Posterior cingulate gyrus (tissue), 11 donors: ENCODE measurements around the gene MACC1.
"Not testable (repeated sequence)": the region's sequence is repeated elsewhere in the genome, so short reads cannot be mapped to it uniquely, and the experiment has no call there.

Experiments
- DNase-seq, 10 donors: peaks; one replicate each; pipeline versions ENCODE4 v3.0.0 to v3.0.0-alpha.2; 2020 to 2021; ENCODE audit warnings: mixed read lengths in 3 of 10
- intact Hi-C: fragments of 100-400 bp; cut with DNase I; formaldehyde crosslinking; loops from one replicate; pipeline ENCODE4 v1.15.1; 2023

Gene MACC1

DNA sequence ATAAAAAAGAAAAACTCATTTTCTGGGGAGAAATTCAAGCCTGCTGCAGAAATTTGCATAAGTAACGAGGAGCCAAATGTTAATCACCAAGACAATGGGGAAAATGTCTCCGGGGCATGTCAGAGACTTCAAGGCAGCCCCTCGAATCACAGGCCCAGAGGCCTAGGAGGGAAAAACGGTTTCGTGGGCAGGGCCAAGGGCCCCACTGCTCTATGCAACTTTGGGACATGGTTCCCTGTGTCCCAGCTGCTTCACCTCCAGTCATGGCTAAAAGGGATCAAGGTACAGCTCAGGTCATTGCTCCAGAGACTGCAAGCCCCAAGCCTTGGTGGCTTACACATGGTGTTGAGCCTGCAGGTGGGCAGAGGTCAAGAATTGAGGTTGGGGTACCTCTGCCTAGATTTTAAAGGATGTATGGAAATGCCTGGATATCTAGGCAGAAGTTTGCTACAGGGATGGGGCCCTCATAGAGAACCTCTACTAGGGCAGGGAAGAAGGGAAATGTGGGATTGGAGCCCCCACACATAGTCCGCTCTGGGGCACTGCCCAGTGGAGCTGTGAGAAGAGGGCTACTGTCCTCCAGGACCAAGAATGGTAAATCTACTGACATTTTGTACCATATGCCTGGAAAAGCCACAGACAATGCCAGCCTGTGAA, 8.4 kb downstream of the MACC1 start:
- intact Hi-C loops = no loop called here
- no peak for DNase-seq

- intact Hi-C loops, DNase-seq: not testable (repeated sequence)
Measured at GRCh38 chr7:20207811-20208210, 9.4 kb downstream of the MACC1 start.

GRCh38 chr7:20206104-20206896, 10.9 kb downstream of the MACC1 start:
- no peak for DNase-seq
- intact Hi-C loops = no loop called here

DNA sequence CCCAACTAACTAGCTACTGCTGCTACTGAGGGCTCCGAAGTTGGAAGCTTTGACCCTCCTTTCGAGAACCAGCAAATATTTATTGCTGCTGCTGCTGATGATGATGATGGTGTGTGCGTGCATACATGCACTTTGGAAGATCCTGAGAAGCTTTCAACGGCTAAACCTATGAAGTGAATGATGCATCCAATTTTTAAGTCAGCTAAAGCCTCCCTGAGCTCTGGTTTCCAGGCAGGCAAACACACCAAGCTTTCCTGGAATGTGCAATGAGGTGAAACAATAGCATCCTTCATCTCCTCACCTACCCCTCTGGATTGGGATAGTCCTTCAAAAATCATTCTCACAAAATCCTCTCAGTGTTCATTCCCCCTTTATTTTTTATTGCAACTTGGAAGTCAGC, 13.9 kb downstream of the MACC1 start:
- intact Hi-C loops = no loop called here
- DNase-seq = no peak

- no peak for DNase-seq
- intact Hi-C loops = no loop called here
Measured at GRCh38 chr7:20201380-20201779, 15.8 kb downstream of the MACC1 start.

GRCh38 chr7:20200971-20201370, 16.2 kb downstream of the MACC1 start:
- no peak for DNase-seq
- intact Hi-C loops = no loop called here

DNA sequence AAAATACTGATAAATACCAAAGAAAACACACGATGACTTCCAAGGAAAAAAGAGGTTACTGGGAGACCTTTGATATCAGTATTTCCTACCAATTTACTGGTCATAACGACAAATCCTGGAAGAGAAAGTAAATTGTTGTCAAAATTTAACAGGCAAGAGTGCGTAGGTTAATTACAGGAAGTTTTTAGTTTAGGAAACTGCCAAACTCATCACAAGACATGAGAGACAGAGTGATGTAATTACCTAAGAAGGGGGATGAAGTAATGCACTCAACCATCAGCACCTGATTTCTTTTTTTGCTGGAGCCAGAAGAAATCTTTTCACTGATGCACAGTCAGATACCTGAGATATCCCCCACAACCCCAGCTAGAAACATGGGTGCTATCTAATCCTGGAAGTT, 16.8 kb downstream of the MACC1 start:
- intact Hi-C loops = no loop called here
- DNase-seq = no peak

DNA sequence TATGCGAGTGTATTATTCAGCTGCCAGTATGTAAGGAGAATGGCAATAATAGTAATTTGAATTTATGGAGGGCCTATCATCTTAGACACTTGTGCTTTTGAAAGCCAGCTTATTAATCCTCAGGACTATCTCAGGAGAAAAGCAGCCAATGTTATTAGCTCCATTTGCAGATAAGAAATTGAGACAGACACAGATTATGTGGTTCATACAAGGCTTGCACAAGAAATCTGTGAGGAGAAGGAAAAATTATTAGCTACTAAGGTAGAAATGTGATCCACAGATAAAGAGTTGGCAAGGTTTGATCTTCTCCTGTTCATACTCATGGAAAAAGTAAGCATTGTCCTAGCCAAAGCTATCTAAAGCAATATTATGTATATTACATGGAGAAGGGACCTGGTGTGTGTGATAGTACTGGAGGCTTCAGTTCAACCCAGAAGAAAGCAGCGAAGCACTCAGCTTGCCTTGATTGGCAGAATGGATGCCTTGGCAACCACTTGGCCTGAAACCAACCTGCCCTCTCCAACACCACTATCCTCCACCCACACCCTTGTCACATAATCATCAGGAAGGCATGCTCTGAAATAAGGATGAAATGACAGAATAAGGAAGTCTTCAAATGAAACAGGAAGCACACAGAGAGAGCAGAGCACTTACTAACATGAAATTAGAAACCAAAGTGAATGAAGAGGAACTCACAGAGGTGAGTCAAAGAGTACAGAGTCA, 18.0 kb downstream of the MACC1 start:
- peak in 7 of 10 donors; percentile 8 to 77 (median 17) for DNase-seq
- intact Hi-C loops = no loop called here

DNA sequence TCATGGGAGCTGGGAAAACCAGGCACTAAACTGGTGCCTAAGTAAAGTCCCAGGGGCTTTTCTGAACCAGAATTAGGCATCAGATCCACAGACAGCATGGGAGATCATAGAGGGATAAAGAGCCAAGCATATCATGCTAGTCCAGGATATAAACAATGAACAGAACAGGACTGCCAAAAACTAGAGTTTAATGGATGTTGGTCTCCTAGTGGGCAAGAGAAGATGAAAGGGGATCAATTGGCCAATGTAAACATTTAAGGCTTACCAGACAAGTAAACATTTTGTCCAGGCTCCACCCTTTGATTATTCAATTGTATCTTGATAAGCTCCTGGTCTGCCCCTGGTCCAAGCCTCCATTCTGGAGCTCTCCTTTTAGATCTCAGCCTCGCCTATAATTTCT, 18.9 kb downstream of the MACC1 start:
- intact Hi-C loops = no loop called here
- no peak for DNase-seq

DNA sequence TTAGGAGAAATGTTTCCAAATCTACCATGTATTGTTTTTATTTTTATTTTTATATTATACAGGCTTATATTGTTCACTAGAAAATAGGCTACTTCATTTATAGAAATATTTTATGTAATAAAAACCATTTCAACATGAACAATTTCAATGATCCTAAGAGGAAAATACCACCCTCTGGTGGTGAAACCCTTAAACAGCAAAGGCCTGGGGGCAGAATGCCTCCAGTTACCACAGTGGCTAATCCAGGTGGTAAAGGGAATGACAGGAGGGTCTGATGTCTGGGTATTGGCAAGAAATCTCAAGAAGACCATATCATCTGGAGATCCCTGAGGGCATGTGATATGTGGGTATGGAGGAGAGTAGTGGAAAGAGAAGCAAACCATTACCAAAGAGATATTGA, 19.3 kb downstream of the MACC1 start:
- no peak for DNase-seq
- intact Hi-C loops = no loop called here

- intact Hi-C loops = no loop called here
- no peak for DNase-seq
Measured at GRCh38 chr7:20197125-20197748, 19.9 kb downstream of the MACC1 start.

GRCh38 chr7:20194343-20194995, 22.7 kb downstream of the MACC1 start:
- DNase-seq = no peak
- intact Hi-C loops = no loop called here

DNA sequence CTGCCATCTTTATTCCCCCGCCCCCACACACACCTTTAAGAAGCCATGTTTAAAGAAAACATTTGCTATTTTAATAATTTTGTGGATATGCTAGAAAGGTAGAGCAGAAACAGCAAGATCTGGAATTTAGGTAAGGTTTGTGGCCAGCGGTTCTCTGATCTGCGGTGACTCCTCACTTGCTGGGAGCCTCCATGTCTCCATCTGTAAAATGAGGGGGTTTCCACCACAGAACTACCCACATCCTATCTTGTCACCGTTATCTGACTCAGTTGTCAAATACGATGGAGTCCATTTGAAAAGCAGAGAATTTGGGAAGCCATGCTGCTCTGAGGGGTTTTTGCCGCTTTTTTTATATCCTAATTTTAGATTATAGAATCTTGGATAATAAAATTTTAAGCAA, 23.3 kb downstream of the MACC1 start:
- intact Hi-C loops = no loop called here
- no peak for DNase-seq

- no peak for DNase-seq
- intact Hi-C loops = no loop called here
Measured at GRCh38 chr7:20193242-20193777, 23.9 kb downstream of the MACC1 start.

DNA sequence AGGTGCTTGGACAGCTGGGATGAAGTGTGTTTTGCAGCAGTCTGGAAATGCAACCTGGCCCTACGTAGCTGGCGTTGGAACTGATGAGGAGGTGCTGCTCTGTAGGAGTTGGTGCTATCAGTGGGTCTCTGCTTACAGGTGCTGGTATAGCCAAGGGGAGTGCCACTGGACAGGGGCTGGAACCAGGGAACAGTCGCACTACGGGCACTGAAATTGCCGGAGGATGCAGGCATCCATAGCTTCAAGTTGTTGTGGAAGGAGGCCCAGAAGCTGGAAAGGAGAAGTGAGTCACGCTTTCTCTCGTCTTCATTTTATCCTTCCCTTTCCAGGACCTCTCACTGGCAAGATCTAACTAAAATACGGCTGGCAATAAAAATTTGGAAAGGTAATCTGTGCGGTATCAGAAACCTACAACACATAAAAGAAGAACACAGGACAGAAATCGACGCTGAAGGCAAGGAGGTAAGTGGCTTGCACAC, 25.8 kb downstream of the MACC1 start:
- DNase-seq = peak in 1 of 10 donors; percentile 45
- intact Hi-C loops = no loop called here

GRCh38 chr7:20190560-20191390, 26.4 kb downstream of the MACC1 start:
- DNase-seq = no peak
- intact Hi-C loops = no loop called here

DNA sequence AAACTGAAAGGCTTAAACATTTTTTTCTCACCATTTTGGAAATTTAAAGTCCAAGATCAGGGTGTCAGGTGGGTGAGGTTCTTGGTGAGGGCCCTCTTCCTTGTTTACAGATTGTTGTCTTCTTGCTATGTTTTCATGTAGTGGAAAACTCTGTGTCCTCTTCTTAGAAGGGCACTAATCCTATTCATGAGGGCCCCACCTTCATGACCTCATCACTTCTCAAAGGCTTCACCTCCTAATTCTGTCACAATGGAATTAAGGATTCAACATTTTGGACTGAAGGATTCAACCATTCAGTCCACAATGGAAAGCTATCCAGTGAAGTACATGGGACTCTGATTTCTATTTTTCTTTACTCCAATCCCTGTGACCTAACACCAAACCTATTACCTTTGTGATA, 27.3 kb downstream of the MACC1 start:
- no peak for DNase-seq
- intact Hi-C loops = no loop called here

- intact Hi-C loops = no loop called here
- DNase-seq = no peak
Measured at GRCh38 chr7:20188567-20188966, 28.6 kb downstream of the MACC1 start.

DNA sequence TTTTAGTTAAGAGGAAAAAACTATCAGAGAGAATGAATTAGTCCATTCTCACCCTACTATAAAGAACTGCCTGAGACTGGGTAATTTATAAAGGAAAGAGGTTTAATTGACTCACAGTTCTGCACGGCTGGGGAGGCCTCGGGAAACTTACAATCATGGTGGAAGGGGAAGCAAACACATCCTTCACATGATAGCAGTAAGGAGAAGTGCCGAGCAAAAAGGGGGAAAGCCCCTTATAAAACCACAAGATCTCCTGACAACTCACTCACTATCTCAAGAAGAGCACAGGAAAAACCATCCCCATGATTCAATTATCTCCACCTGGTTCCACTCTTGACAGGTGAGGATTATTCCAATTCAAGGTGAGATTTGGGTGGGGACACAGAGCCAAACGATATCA, 29.3 kb downstream of the MACC1 start:
- DNase-seq, intact Hi-C loops: not testable (repeated sequence)
